NCI-H2107 treated with DMSO at 0.1 percent for 48 hours (cell line): Measurements from ENCODE around the gene DGCR6L.
A peak's percentile ranks its signal among the peaks of the same experiment; 100 is the strongest.
"Not testable (repeated sequence)": the region's sequence is repeated elsewhere in the genome, so short reads cannot be mapped to it uniquely, and the experiment has no call there.

Experiments
- DNase-seq: peaks from one replicate; lab custom pipeline; 2025; ENCODE audit not compliant: unreplicated experiment; lab: John Stamatoyannopoulos, UW

DGCR6L gene

DNA sequence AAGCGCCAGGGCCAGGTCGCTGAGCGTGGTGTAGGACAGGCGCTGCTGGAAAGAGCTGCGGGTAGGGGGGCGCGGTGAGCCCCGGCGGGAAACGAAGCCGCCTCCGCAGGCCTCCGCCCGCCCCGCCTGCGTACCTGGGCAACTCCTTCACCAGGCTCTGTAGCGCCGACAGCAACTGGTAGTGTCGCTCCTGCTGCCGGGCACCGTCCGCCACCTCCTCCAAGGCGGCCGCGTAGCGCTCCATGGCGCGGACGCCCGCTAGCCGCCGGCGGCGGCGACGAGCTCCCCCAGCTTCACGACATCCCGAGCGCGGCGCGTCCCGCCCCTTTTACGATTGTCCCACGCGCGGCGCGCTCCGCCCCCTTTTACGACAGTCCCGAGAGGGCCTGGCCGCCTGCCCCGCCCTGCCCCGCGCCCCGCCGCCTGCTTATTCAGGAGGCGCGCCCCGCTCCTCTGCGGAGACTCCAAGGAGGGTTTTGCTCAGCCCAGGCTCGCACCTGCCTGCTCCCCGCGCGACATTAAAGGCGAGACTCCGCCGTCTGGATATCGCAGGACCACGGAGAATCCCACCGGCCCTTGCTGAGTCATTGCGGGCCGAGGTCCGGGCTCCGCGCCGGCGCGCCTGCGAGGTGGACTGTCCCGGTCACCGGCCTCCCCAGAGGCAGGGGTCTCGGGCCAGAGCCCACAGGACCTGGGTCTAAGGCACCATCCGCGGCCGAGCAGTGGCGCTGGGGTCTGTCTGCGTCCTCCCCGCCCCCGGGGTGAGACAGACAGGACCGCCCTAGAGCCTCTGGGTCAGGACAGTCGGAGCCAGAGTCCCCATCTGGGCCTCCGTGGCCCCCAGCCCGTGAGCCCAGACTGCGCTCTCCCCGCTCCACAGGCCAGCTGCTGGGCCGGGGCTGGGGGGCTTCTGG lies at the start of gene DGCR6L:
Gene DGCR6L (minus strand): TSS at position 316 of the 914 bp plus-strand sequence. CDS start 72 bp downstream, at position 244.
- peak; percentile 25 for DNase-seq

DNA sequence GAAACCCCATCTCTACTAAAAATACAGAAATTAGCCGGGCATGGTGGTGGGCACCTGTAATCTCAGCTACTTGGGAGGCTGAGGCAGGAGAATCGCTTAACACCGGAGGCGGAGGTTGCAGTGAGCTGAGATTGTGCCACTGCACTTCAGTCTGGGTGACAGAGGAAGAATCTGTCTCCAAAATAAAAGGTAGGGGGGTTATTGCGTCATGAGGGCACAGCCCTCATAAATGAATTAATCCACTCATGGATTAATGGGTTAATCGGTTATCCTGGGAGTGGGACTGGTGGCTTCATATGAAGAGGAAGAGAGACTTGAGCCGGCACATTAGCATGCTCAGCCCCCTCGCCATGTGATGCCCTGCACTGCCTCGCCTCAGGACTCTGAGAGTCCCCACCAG lies 49.0 kb upstream of the DGCR6L start:
- not testable (repeated sequence) for DNase-seq

- DNase-seq = not testable (repeated sequence)
These were observed 47.0 kb upstream of the DGCR6L start for GRCh38 chr22:20366841-20367240.

DNA sequence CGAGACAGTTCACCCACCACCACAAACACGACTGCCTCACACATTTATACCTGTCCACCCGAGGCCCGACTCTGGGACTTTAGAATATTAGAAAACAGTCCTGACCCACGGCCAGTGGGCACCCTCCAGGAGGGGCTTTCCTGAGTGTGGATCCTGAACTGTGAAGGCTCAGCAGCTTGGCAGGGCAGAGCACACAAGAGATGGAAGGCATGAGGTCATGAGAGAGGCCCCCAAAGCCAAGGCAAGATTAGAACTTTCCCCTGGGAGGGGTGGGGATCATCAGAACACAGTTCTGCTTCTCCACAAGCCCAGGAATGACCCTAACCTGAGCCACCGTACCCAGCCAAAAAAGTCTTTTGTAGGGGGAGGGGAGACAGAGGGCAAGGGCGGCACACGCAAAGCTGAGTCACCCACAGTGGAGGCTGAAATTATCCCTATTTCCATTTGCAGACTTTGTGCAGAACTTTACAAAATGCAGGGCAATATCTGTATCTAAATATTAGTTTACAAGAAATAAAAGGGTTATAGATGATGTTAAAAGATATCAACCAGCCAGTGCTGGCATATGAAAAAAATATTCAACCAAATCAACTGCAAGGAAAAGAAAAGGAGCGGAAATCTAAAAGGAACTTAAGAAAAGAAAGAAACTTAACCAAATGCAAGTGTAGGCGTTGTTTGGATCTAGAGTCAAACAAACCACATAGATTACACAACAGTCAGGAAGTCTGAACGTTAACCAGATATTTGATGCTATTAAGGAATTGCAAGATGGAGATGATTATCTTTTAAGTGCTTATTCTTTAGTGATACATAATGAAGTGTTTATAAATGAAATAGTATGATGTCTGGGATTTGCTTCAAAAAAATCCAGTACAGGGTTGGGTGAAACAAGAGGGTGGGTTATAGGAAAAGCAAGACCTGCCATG lies 44.7 kb upstream of the DGCR6L start:
- not testable (repeated sequence) for DNase-seq

DNA sequence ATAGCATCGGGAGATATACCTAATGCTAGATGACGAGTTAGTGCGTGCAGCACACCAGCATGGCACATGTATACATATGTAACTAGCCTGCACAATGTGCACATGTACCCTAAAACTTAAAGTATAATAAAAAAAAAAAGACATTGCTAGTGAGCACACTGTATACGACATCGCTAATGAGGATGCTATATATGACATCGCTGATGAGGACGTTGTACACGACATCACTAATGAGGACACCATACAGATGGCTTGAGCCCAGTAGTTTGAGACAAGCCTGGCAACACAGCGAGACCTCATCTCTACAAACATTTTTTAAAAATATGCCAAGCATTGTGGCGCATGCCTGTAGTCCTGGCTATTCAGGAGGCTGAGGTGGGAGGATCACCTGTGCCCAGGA lies 42.5 kb upstream of the DGCR6L start:
- not testable (repeated sequence) for DNase-seq

GRCh38 chr22:20361752-20362229 lies 41.9 kb upstream of the DGCR6L start:
- not testable (repeated sequence) for DNase-seq

DNA sequence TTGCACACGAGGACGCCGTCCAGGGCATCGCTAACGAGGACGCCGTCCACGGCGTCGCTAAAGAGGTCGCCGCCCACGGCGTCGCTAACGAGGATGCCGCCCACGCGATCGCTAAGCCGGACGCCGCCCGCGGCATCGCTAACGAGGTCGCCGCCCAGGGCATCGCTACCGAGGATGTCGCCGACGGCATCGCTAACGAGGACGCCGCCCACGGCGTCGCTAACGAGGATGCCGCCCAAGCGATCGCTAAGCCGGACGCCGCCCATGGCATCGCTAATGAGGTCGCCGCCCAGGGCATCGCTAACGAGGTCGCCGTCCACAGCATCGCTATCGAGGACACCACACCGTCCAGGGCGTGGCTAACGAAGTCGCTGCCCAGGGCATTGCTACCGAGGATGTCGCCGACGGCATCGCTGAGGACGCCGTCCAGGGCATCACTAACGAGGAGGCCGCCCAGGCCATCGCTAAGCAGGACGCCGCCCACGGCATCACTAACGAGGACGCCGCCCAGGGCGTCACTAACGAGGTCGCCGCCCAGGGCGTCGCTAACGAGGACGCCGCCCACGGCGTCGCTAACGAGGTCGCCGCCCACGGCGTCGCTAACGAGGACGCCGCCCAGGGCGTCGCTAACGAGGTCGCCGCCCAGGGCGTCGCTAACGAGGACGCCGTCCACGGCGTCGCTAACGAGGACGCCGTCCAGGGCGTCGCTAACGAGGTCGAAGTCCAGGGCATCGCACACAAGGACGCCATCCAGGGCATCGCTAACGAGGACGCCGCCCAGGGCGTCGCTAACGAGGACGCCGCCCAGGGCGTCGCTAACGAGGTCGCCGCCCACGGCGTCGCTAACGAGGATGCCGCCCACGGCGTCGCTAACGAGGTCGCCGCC lies 41.2 kb upstream of the DGCR6L start:
- DNase-seq = not testable (repeated sequence)

GRCh38 chr22:20360261-20360660 lies 40.4 kb upstream of the DGCR6L start:
- DNase-seq = not testable (repeated sequence)

DNA sequence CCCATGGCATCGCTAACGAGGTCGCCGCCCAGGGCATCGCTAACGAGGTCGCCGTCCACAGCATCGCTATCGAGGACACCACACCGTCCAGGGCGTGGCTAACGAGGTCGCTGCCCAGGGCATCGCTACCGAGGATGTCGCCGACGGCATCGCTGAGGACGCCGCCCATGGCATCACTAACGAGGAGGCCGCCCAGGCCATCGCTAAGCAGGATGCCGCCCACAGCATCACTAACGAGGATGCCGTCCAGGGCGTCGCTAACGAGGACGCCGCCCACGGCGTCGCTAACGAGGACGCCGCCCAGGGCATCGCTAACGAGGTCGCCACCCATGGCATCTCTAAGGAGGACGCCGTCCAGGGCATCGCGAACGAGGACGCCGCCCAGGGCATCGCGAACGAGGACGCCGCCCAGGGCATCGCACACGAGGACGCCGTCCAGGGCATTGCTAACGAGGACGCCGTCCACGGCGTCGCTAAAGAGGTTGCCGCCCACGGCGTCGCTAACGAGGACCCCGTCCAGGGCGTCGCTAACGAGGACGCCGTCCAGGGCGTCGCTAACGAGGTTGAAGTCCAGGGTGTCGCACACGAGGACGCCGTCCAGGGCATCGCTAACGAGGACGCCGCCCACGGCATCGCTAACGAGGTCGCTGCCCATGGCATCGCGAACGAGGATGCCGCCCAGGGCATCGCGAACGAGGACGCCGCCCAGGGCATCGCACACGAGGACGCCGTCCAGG lies 38.8 kb upstream of the DGCR6L start:
- not testable (repeated sequence) for DNase-seq

- DNase-seq = not testable (repeated sequence)
These were observed 38.1 kb upstream of the DGCR6L start for GRCh38 chr22:20357967-20358366.

- DNase-seq = not testable (repeated sequence)
These were observed 37.0 kb upstream of the DGCR6L start for GRCh38 chr22:20356906-20357305.

GRCh38 chr22:20355939-20356636 lies 36.2 kb upstream of the DGCR6L start:
- DNase-seq = not testable (repeated sequence)

GRCh38 chr22:20354238-20354975 lies 34.5 kb upstream of the DGCR6L start:
- no peak for DNase-seq

GRCh38 chr22:20352536-20352935 lies 32.7 kb upstream of the DGCR6L start:
- DNase-seq = not testable (repeated sequence)

GRCh38 chr22:20346553-20346952 lies 26.7 kb upstream of the DGCR6L start:
- not testable (repeated sequence) for DNase-seq

DNA sequence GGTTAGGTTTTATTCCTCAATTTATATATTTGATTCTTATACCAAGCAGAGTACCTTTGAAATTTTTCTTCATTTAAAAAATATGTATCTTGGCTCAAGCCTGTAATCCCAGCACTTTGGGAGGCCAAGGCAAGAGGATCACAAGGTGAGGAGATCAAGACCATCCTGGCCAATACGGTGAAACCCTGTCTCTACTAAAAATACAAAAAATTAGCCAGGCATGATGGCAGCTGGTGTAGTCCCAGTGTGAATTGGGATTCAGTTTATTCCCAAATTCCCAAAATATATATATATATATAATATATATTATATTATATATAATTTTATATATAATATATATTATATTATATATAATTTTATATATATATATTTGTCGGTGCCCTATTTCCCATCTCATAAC lies 18.4 kb upstream of the DGCR6L start:
- not testable (repeated sequence) for DNase-seq

- DNase-seq = not testable (repeated sequence)
These were observed 17.9 kb upstream of the DGCR6L start for GRCh38 chr22:20337807-20338206.

DNA sequence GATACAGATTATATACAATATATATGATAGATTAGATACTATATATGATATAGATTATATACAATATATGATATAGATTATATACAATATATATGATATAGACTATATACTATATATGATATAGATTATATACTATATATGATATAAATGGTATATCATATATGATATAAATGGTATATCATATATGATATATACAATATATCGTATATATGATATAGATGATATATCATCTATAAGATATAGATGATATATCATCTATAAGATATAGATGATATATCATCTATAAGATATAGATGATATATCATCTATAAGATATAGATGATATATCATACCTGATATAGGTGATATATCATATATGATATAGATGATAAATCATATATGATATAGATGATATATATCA lies 16.7 kb upstream of the DGCR6L start:
- not testable (repeated sequence) for DNase-seq
